K562 (cell line): ENCODE measurements around the gene CHST15. TPM values are rescaled to one million over a fixed set of nuclear protein-coding genes. Genes with fewer than 3 reads are reported as not detected.

ENCODE experiments used
- ATAC-seq: fragments of 200-7000 bp; cut with Tn5 transposase; 3 replicates; pipeline ENCODE4 v1.9.1; 2020; ENCODE audit warnings: moderate library complexity
- BruUV-seq: library from RNA; stranded (reverse); fragments of 400-500 nt; replicated peaks from 2 replicates; lab custom pipeline; 2021; lab: Mats Ljungman, UMichigan
- CTCF ChIA-PET: fragments of 300-600 bp; formaldehyde crosslinking; extraction: SDS; loops from one replicate; lab custom pipeline; 2021; ENCODE audit warnings: low intra/inter-chr PET ratio; lab: Yijun Ruan, JAX
- POLR2A ChIA-PET: fragments of 300-600, 350-650 bp; sonication (Branson Sonifier 250); formaldehyde crosslinking; extraction: SDS; loops from one replicate; lab custom pipeline; 2021; ENCODE audit warnings: antibody characterized with exemption, inconsistent platforms; lab: Yijun Ruan, JAX
- DNase-seq, 4 experiments: peaks; one replicate each; pipeline versions ENCODE4 v3.0.0 to v3.0.0-alpha.2; 2011 to 2018; ENCODE audit warnings: low spot score in 3 of 4, mixed read lengths in 3 of 4; ENCODE audit errors: extremely low read depth in 1 of 4
- FAIRE-seq: peaks from 2 replicates; lab custom pipeline; 2011; peaks lifted over from hg19 to GRCh38; lab: Jason Lieb, UNC
- H2AFZ ChIP-seq: 2 replicates; pipeline ENCODE4 v1.6.0; 2011; ENCODE audit warnings: low read depth, low read length, control low read depth, inconsistent platforms
- H3K27ac ChIP-seq: fragments of 200-600 bp; 3 replicates; pipeline ENCODE4 v1.8.0; 2011; ENCODE audit warnings: low read depth, mild to moderate bottlenecking, control low read depth, inconsistent platforms, low read length, moderate library complexity, mixed read lengths; ENCODE audit errors: extremely low read depth
- H3K27me3 ChIP-seq, 2 experiments: fragments of 300-600 bp in 1 of 2; 2 replicates in 1 of 2; 3 replicates in 1 of 2; pipeline versions ENCODE4 v1.6.0 to v1.8.0; 2011; ENCODE audit warnings: inconsistent platforms in 2 of 2, low read length in 2 of 2, mild to moderate bottlenecking in 1 of 2, mixed read lengths in 1 of 2, moderate library complexity in 1 of 2; ENCODE audit not compliant: control insufficient read depth in 2 of 2, insufficient read depth in 2 of 2
- H3K36me3 ChIP-seq: fragments of 300-600 bp; 3 replicates; pipeline ENCODE4 v1.8.0; 2011; ENCODE audit warnings: mild to moderate bottlenecking, low read length, inconsistent platforms; ENCODE audit not compliant: control insufficient read depth, insufficient read depth
- H3K4me1 ChIP-seq, 2 experiments: fragments of 200-600 bp in 1 of 2; replicated peaks in 1 of 2; 2 replicates in 1 of 2; 3 replicates in 1 of 2; pipeline versions ENCODE4 v1.5.1 to v1.8.0; 2011; ENCODE audit warnings: inconsistent platforms in 2 of 2, low read length in 2 of 2, mild to moderate bottlenecking in 1 of 2, mixed read lengths in 1 of 2, moderate library complexity in 1 of 2; ENCODE audit not compliant: control insufficient read depth in 2 of 2, insufficient read depth in 2 of 2
- H3K4me2 ChIP-seq: 2 replicates; pipeline ENCODE4 v1.6.1; 2011; ENCODE audit warnings: low read length, control low read depth, inconsistent platforms, mixed read lengths; ENCODE audit not compliant: insufficient read depth
- H3K4me3 ChIP-seq: fragments of 200-600 bp; sonication (generic), shearing (Covaris generic); 2 replicates; pipeline ENCODE4 v1.5.1; 2016; ENCODE audit warnings: control low read depth, inconsistent platforms
- H3K79me2 ChIP-seq: fragments of 200-600 bp; 3 replicates; pipeline ENCODE4 v1.8.0; 2011; ENCODE audit warnings: low read length, inconsistent platforms; ENCODE audit not compliant: control insufficient read depth, insufficient read depth
- H3K9ac ChIP-seq, 2 experiments: 2 replicates each; pipeline versions ENCODE4 v1.6.0 to v1.6.1; 2011; ENCODE audit warnings: low read depth in 2 of 2, low read length in 2 of 2, control low read depth in 1 of 2, inconsistent platforms in 1 of 2, mild to moderate bottlenecking in 1 of 2, mixed read lengths in 1 of 2; ENCODE audit not compliant: insufficient read depth in 1 of 2
- H3K9me1 ChIP-seq: one replicate; pipeline ENCODE4 v1.6.0; 2011; ENCODE audit warnings: inconsistent platforms, mild to moderate bottlenecking, low read length, moderate library complexity; ENCODE audit not compliant: control insufficient read depth, insufficient read depth
- H3K9me3 ChIP-seq: replicated peaks from 2 replicates; pipeline ENCODE4 v1.5.1; 2011; ENCODE audit warnings: low read depth, low read length, inconsistent platforms; ENCODE audit not compliant: control insufficient read depth, insufficient read depth
- H4K20me1 ChIP-seq: replicated peaks from 2 replicates; pipeline ENCODE4 v1.6.1; 2011; ENCODE audit warnings: low read length, inconsistent platforms, mixed read lengths; ENCODE audit not compliant: control insufficient read depth, insufficient read depth
- HIVEP1 ChIP-seq: fragments of 250-450 bp; sonication (Bioruptor Pico); IDR thresholded peaks from 2 replicates; pipeline ENCODE4 v1.4.0; 2020; ENCODE audit warnings: mild to moderate bottlenecking
- KDM1A ChIP-seq, 2 experiments: fragments of 450-650 bp; IDR thresholded peaks; 2 replicates each; pipeline ENCODE4 v1.6.1; 2016; ENCODE audit warnings: mild to moderate bottlenecking in 2 of 2
- NR2C2 ChIP-seq, 2 experiments: fragments of 200-800 bp in 1 of 2; sonication (Bioruptor generic) in 1 of 2; sonication (generic) in 1 of 2; formaldehyde crosslinking in 1 of 2; IDR thresholded peaks; 2 replicates each; pipeline versions ENCODE4 v1.6.1 to v1.8.0; 2016 to 2022; ENCODE audit warnings: mild to moderate bottlenecking in 1 of 2, missing compliant biosample characterization in 1 of 2, missing genetic modification characterization in 1 of 2, missing genetic modification reagents in 1 of 2
- POLR2G ChIP-seq: fragments of 200-400 bp; formaldehyde crosslinking; IDR thresholded peaks from 2 replicates; pipeline ENCODE4 v1.6.1; 2017; ENCODE audit warnings: low read depth, mild to moderate bottlenecking, antibody characterized with exemption, low read length, moderate library complexity
- TEAD2 ChIP-seq: fragments of 450-650 bp; IDR thresholded peaks from 2 replicates; pipeline ENCODE4 v1.6.1; 2016; ENCODE audit warnings: missing genetic modification characterization, control low read depth, missing compliant biosample characterization
- ZFP36 ChIP-seq: fragments of 150-350 bp; IDR thresholded peaks from 2 replicates; pipeline ENCODE4 v1.6.1; 2018; ENCODE audit warnings: low read length, low read depth; ENCODE audit not compliant: partially characterized antibody
- ZNF133 ChIP-seq: fragments of 250-450 bp; sonication (Bioruptor Pico); IDR thresholded peaks from 2 replicates; pipeline ENCODE4 v1.4.0; 2020; ENCODE audit warnings: mild to moderate bottlenecking
- ZNF212 ChIP-seq: fragments of 450-650 bp; formaldehyde crosslinking; IDR thresholded peaks from 2 replicates; pipeline ENCODE4 v1.4.0; 2020; ENCODE audit warnings: mild to moderate bottlenecking
- ZNF217 ChIP-seq: sonication (generic); formaldehyde crosslinking; IDR thresholded peaks from 2 replicates; pipeline ENCODE4 v1.8.0; 2022; ENCODE audit warnings: mild to moderate bottlenecking, missing genetic modification reagents
- ZNF316 ChIP-seq: fragments of 450-650 bp; IDR thresholded peaks from 2 replicates; pipeline ENCODE4 v1.6.1; 2016
- WGBS: fragments of 100-300 bp; shearing (Covaris generic); methylation state at CpG from one replicate; pipeline ENCODE4 v1.1.6; 2016; ENCODE audit warnings: low coverage, mixed read lengths; ENCODE audit not compliant: insufficient coverage; ENCODE audit errors: missing lambda C conversion rate; 5-methylcytosine and 5-hydroxymethylcytosine counted together
- in situ Hi-C: fragments of 300-500 bp; cut with MboI; formaldehyde crosslinking; loops from 4 replicates; pipeline ENCODE4 v1.15.0; 2018; ENCODE audit warnings: inconsistent platforms, mixed read lengths
- intact Hi-C: fragments of 100-400 bp; cut with micrococcal nuclease; formaldehyde crosslinking; loops from 2 replicates; pipeline ENCODE4 v1.14.2; 2022
- polyA plus RNA-seq, 8 experiments: library from polyadenylated mRNA; depleted of rRNA in 4 of 8; stranded (reverse) in 5 of 8; unstranded in 3 of 8; fragments of >200 nt; fragmentation: Nextera tagmentation in 2 of 8; fragmentation: Illumina TruSeq in 1 of 8; extraction: Ambion mirVana in 2 of 8; extraction: Trizol in 1 of 8; gene quantifications; 2 replicates each; pipeline versions ENCODE4 v1.2.1 to v1.2.3, GENCODE V29; 2011 to 2014; ENCODE audit warnings: inconsistent platforms in 1 of 8, missing spikeins in 1 of 8
- total RNA-seq, 7 experiments: library from RNA; depleted of rRNA in 6 of 7; stranded (reverse); fragments of >200 nt in 6 of 7; fragmentation: Illumina TruSeq in 2 of 7; extraction: Trizol in 2 of 7; gene quantifications; 2 replicates each; pipeline versions ENCODE4 v1.2.1 to v1.2.3, GENCODE V29; 2011 to 2021; ENCODE audit warnings: low replicate concordance in 1 of 7
- TF ChIP-seq, protein P1 (sequence below): sonication (generic); formaldehyde crosslinking; IDR thresholded peaks from 2 replicates; pipeline ENCODE4 v1.8.0; 2022; ENCODE audit warnings: mild to moderate bottlenecking, low read depth, missing genetic modification reagents
- TF ChIP-seq, protein P2 (sequence below): fragments of 250-450 bp; sonication (Bioruptor Pico); IDR thresholded peaks from 2 replicates; pipeline ENCODE4 v1.8.0; 2021; ENCODE audit warnings: moderate library complexity, mild to moderate bottlenecking, inconsistent platforms
- TF ChIP-seq, protein P3 (sequence below): sonication (generic); formaldehyde crosslinking; IDR thresholded peaks from 2 replicates; pipeline ENCODE4 v1.8.1; 2022; ENCODE audit warnings: missing genetic modification reagents
- TF ChIP-seq, protein P4 (sequence below): fragments of 450-650 bp; IDR thresholded peaks from 2 replicates; pipeline ENCODE4 v1.6.1; 2016; ENCODE audit warnings: missing biosample characterization, missing genetic modification characterization
- TF ChIP-seq, protein P5 (sequence below): sonication (generic); formaldehyde crosslinking; IDR thresholded peaks from 2 replicates; pipeline ENCODE4 v1.8.1; 2023; ENCODE audit warnings: mild to moderate bottlenecking, missing genetic modification reagents

Gene CHST15
- total and polyA plus RNA-seq, 9 of the 15 experiments (the other 6 are each of a cell fraction or from before 2014, with no cell fraction given): 0.04 to 0.16 (median 0.08) TPM

DNA sequence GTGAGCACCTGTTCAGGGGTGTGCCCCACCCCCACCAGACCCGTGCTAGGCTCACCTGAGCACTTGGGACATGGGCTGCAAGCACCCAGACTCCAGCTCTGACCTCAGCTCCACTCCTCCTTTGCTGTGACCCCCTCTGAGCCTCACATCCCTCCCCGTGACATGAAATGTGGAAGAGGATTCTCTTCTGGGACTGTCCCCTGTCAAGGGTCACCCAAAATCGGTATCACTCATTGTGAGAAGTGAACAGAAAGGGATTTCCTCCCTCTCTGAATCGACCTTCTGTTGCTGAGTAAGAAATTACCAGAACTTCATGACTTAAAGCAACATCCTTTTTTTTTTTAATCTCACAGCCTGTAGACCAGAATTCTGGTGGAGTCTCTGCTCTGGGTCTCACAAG is 6.2 kb upstream of the CHST15 start:
- WGBS: 0% methylated on average over 2 of the region's 4 CpGs
- Histone ChIP-seq H3K4me3 (no peak overlapping the region), H3K4me1 (no peaks in the 10 kb centered on the region), H3K27ac (no peak overlapping the region), H3K9me1 (no peaks in the 10 kb centered on the region)
- ATAC-seq: no peak
- no peak for DNase-seq
- TF ChIP-seq ZNF316 (no peak), ZFP36 (no peak), ZNF212 (no peak), KDM1A (IDR thresholded peaks at IDR 0.05) (no peak), ZNF217 (CRISPR knock-in tag) (no peak), ZNF133 (CRISPR knock-in tag) (no peak), TEAD2 (tag) (no peak), NR2C2 (CRISPR knock-in tag; IDR thresholded peaks at IDR 0.05) (no peak), NR2C2 (tag; IDR thresholded peaks at IDR 0.05) (no peak), POLR2G (no peak), HIVEP1 (CRISPR knock-in tag) (no peak)
- TF ChIP-seq, protein P1, sequence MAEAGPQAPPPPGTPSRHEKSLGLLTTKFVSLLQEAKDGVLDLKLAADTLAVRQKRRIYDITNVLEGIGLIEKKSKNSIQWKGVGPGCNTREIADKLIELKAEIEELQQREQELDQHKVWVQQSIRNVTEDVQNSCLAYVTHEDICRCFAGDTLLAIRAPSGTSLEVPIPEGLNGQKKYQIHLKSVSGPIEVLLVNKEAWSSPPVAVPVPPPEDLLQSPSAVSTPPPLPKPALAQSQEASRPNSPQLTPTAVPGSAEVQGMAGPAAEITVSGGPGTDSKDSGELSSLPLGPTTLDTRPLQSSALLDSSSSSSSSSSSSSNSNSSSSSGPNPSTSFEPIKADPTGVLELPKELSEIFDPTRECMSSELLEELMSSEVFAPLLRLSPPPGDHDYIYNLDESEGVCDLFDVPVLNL (CRISPR knock-in tag): no peak
- TF ChIP-seq, protein P2, sequence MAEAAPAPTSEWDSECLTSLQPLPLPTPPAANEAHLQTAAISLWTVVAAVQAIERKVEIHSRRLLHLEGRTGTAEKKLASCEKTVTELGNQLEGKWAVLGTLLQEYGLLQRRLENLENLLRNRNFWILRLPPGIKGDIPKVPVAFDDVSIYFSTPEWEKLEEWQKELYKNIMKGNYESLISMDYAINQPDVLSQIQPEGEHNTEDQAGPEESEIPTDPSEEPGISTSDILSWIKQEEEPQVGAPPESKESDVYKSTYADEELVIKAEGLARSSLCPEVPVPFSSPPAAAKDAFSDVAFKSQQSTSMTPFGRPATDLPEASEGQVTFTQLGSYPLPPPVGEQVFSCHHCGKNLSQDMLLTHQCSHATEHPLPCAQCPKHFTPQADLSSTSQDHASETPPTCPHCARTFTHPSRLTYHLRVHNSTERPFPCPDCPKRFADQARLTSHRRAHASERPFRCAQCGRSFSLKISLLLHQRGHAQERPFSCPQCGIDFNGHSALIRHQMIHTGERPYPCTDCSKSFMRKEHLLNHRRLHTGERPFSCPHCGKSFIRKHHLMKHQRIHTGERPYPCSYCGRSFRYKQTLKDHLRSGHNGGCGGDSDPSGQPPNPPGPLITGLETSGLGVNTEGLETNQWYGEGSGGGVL (CRISPR knock-in tag): no peak
- TF ChIP-seq, protein P3, sequence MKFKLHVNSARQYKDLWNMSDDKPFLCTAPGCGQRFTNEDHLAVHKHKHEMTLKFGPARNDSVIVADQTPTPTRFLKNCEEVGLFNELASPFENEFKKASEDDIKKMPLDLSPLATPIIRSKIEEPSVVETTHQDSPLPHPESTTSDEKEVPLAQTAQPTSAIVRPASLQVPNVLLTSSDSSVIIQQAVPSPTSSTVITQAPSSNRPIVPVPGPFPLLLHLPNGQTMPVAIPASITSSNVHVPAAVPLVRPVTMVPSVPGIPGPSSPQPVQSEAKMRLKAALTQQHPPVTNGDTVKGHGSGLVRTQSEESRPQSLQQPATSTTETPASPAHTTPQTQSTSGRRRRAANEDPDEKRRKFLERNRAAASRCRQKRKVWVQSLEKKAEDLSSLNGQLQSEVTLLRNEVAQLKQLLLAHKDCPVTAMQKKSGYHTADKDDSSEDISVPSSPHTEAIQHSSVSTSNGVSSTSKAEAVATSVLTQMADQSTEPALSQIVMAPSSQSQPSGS (CRISPR knock-in tag): no peak
- TF ChIP-seq, protein P4, sequence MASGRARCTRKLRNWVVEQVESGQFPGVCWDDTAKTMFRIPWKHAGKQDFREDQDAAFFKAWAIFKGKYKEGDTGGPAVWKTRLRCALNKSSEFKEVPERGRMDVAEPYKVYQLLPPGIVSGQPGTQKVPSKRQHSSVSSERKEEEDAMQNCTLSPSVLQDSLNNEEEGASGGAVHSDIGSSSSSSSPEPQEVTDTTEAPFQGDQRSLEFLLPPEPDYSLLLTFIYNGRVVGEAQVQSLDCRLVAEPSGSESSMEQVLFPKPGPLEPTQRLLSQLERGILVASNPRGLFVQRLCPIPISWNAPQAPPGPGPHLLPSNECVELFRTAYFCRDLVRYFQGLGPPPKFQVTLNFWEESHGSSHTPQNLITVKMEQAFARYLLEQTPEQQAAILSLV: no peak
- TF ChIP-seq, protein P5, sequence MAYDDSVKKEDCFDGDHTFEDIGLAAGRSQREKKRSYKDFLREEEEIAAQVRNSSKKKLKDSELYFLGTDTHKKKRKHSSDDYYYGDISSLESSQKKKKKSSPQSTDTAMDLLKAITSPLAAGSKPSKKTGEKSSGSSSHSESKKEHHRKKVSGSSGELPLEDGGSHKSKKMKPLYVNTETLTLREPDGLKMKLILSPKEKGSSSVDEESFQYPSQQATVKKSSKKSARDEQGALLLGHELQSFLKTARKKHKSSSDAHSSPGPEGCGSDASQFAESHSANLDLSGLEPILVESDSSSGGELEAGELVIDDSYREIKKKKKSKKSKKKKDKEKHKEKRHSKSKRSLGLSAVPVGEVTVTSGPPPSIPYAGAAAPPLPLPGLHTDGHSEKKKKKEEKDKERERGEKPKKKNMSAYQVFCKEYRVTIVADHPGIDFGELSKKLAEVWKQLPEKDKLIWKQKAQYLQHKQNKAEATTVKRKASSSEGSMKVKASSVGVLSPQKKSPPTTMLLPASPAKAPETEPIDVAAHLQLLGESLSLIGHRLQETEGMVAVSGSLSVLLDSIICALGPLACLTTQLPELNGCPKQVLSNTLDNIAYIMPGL (CRISPR knock-in tag): no peak
- TF ChIP-seq, all 486 proteins: peak for 0
- no peaks in the 10 kb centered on the region for H3K9me3 ChIP-seq
- no peak for FAIRE-seq
- POLR2A ChIA-PET: no interaction called here
- in situ Hi-C loops (no loop called here), intact Hi-C loops (no loop called here)
- no peaks in the 10 kb centered on the region for H3K79me2 ChIP-seq
- H3K36me3 ChIP-seq: no peaks in the 10 kb centered on the region
- no peak overlapping the region for H3K4me2 ChIP-seq
- BruUV-seq: no TSS peak
- H3K27me3 ChIP-seq: peaks cover 5 to 17% of the 10 kb centered on the region in 2 experiments; a peak in 3 of 5 replicates
- H4K20me1 ChIP-seq: no peaks in the 10 kb centered on the region
- CTCF ChIA-PET: no interaction called here
- no peak overlapping the region for H2AFZ ChIP-seq
- H3K9ac ChIP-seq: no peak overlapping the region
